Esophagus squamous epithelium (tissue), 4 donors: Measurements from ENCODE around the gene MYL9.

Experiments used
- CTCF ChIP-seq, 6 experiments: fragments of 450-650 bp in 4 of 6; fragments of 200-600 bp in 2 of 6; sonication (generic) in 2 of 6; IDR thresholded peaks; one replicate each; pipeline ENCODE4 v1.5.1; 2016 to 2019; ENCODE audit warnings: antibody characterized with exemption in 6 of 6, mild to moderate bottlenecking in 4 of 6, moderate library complexity in 4 of 6
- POLR2A ChIP-seq, 4 donors: fragments of 450-650 bp; IDR thresholded peaks; one replicate each; pipeline ENCODE4 v1.6.1; 2017; ENCODE audit warnings: antibody characterized with exemption in 4 of 4, mild to moderate bottlenecking in 4 of 4, moderate library complexity in 3 of 4

GRCh38 chr20:36563374-36563773 lies 22.1 kb downstream of the MYL9 start:
- TF ChIP-seq CTCF (IDR thresholded peaks at IDR 0.05) = no peak
- TF ChIP-seq POLR2A (IDR thresholded peaks at IDR 0.05) = no peak
